Activated T-helper 1 cell treated with anti-CD3 and anti-CD28 coated beads, Interleukin-12 subunit alpha, Interleukin-12 subunit beta, Interleukin-2, Interleukin-4 antibody, amounts not matched to agents 30 ng/mL and 10 ng/mL and 1 ng/mL, durations not matched to agents 14 hours and 24 hours and 36 hours (primary cell): ENCODE data around the gene CRYGB. TPM values are rescaled to one million over a fixed set of nuclear protein-coding genes. Genes with fewer than 3 reads are reported as not detected.
"Not testable (repeated sequence)": the region's sequence is repeated elsewhere in the genome, so short reads cannot be mapped to it uniquely, and the experiment has no call there.

Experiments
- DNase-seq: peaks from one replicate; pipeline ENCODE4 v3.0.0; 2021; ENCODE audit warnings: low spot score
- H3K27ac Mint-ChIP-seq: one replicate; pipeline ENCODE4 v1.8.0; 2021; ENCODE audit warnings: mild to moderate bottlenecking, mixed read lengths
- H3K27me3 Mint-ChIP-seq: one replicate; pipeline ENCODE4 v1.8.0; 2022; ENCODE audit warnings: mild to moderate bottlenecking, moderate library complexity, mixed read lengths; ENCODE audit not compliant: insufficient read depth
- H3K36me3 Mint-ChIP-seq: one replicate; pipeline ENCODE4 v1.8.0; 2021; ENCODE audit warnings: low read depth, mixed read lengths
- H3K4me1 Mint-ChIP-seq: one replicate; pipeline ENCODE4 v1.8.0; 2021; ENCODE audit warnings: low read depth, mixed read lengths
- H3K4me3 Mint-ChIP-seq: one replicate; pipeline ENCODE4 v1.8.0; 2021; ENCODE audit warnings: mild to moderate bottlenecking, moderate library complexity, mixed read lengths
- H3K9me3 Mint-ChIP-seq: one replicate; pipeline ENCODE4 v1.8.0; 2021; ENCODE audit warnings: mixed read lengths
- intact Hi-C: fragments of 100-400 bp; cut with micrococcal nuclease; formaldehyde crosslinking; loops from one replicate; pipeline ENCODE4 v1.15.1; 2024
- total RNA-seq: library from RNA; stranded (reverse); gene quantifications from 2 replicates; pipeline ENCODE4 v1.2.3, GENCODE V29; 2022

Gene CRYGB
- total RNA-seq, 1 donor from 2014 or later, result not detected

- Mint-ChIP-seq H3K27me3 (peaks cover 32% of the 10 kb centered on the region), H3K4me3 (no peak overlapping the region), H3K36me3 (peaks cover 2% of the 10 kb centered on the region), H3K4me1 (no peaks in the 10 kb centered on the region), H3K9me3 (no peaks in the 10 kb centered on the region), H3K27ac (no peak overlapping the region)
- intact Hi-C loops, result no loop called here
- DNase-seq, result no peak
These were observed 20.7 kb downstream of the CRYGB start for GRCh38 chr2:208125251-208125650.

DNA sequence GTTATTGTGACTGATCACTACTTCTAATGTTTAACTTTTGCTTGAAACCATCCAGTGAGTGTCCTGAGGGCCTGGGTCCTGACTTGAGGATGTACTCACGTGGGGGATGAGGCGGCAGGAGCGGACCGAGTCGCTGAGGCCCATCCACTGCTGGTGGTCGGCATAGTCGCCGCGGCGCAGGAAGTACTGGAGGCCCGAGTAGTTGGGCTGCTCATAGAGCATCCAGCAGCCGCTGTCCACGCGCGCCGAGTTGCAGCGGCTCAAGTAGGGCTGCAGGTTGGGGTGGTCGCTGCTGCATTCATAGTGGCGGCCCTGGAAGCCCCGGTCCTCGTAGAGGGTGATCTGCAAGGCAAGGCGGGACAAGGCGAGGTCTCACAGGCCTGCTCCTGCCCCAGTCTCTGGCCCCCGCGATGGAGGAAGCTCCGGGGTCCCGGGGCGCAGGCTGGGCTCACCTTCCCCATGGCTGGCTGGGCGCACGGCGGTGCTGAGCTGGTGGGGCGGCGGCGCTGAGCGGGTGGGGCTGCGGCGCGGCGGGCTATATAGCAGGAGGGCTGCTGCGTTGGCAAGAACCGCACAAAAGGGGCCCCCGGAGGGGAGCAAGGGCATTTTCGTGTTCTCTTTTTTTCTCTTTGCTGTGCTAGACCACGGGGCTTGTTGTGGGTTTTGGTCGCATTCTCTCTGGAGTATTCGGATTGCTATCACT, 21.8 kb downstream of the CRYGB start, which contains the start of gene CRYGD:
CRYGD (minus strand) TSS at position 512 of the 703 bp plus-strand sequence; CDS start at position 461, 51 bp downstream.
- H3K27me3 Mint-ChIP-seq, result peaks cover 34% of the 10 kb centered on the region
- intact Hi-C loops, H3K36me3 Mint-ChIP-seq, H3K27ac Mint-ChIP-seq, H3K4me3 Mint-ChIP-seq, H3K9me3 Mint-ChIP-seq, H3K4me1 Mint-ChIP-seq, DNase-seq: not testable (repeated sequence)

- H3K27ac Mint-ChIP-seq, result no peak overlapping the region
- no peaks in the 10 kb centered on the region for H3K9me3 Mint-ChIP-seq
- H3K4me3 Mint-ChIP-seq, result no peak overlapping the region
- H3K27me3 Mint-ChIP-seq, result peaks cover 33% of the 10 kb centered on the region
- no peaks in the 10 kb centered on the region for H3K4me1 Mint-ChIP-seq
- intact Hi-C loops, result no loop called here
- H3K36me3 Mint-ChIP-seq, result peaks cover 2% of the 10 kb centered on the region
- no peak for DNase-seq
These were observed 23.7 kb downstream of the CRYGB start for GRCh38 chr2:208122248-208122647.

DNA sequence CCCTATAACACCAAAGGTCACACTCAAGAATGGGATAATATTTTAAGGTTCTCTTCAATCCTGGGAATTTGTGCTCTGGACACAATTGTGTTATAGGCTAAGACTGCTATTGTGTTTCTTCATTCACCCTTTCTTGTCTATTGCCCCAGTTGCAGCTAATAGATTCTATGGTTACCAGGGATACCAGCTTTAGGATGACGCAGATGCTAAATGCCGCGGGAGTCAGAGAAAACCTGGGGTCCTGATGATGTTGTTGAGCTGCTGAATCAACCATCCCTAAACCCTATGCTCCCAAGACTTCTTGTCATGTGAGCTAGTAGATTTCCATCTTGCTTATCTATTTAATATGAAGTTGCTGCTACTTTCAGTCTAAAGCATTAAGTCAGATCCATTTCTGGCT, 27.0 kb downstream of the CRYGB start:
- intact Hi-C loops, result no loop called here
- Mint-ChIP-seq H3K4me1 (no peaks in the 10 kb centered on the region), H3K27me3 (peaks cover 14% of the 10 kb centered on the region), H3K4me3 (no peak overlapping the region), H3K36me3 (peaks cover 2% of the 10 kb centered on the region), H3K27ac (no peak overlapping the region), H3K9me3 (no peaks in the 10 kb centered on the region)
- DNase-seq, result no peak

- H3K27ac Mint-ChIP-seq, intact Hi-C loops, H3K4me3 Mint-ChIP-seq, H3K9me3 Mint-ChIP-seq, H3K27me3 Mint-ChIP-seq, DNase-seq, H3K4me1 Mint-ChIP-seq, H3K36me3 Mint-ChIP-seq: not testable (repeated sequence)
These were observed 28.6 kb downstream of the CRYGB start for GRCh38 chr2:208117390-208117789.

DNA sequence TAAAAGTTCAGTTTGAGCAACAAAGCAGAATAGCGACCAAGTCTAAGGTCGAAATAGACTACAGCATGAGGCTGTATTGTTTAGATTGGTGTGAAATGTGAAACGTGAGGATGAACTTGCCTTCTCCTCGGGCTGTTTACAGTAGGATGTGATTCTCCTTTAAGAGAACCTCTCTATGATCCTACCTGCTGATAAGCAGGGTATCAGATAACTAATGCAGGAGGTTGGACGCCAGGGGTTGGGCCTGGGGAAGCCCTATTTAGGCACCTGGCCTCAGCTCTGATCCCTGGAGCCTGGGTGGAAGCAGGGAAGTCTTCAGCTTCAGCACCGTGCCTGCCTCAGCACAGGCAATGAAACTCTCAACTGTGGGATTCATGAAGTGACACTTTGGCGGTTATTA, 33.0 kb downstream of the CRYGB start:
- Mint-ChIP-seq H3K4me1 (no peaks in the 10 kb centered on the region), H3K36me3 (no peaks in the 10 kb centered on the region), H3K27ac (no peak overlapping the region), H3K4me3 (no peak overlapping the region), H3K27me3 (no peaks in the 10 kb centered on the region), H3K9me3 (no peaks in the 10 kb centered on the region)
- no peak for DNase-seq
- intact Hi-C loops, result no loop called here

DNA sequence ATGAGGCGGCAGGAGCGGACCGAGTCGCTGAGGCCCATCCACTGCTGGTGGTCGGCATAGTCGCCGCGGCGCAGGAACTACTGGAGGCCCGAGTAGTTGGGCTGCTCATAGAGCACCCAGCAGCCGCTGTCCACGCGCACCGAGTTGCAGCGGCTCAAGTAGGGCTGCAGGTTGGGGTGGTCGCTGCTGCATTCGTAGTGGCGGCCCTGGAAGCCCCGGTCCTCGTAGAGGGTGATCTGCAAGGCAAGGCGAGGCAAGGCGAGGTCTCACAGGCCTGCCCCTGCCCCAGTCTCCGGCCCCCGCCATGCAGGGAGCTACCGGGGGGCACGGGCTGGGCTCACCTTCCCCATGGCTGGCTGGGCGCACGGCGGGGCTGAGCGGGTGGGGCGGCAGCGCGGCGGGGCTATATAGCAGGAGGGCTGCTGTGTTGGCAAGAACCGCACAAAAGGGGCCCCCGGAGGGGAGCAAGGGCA, 33.6 kb downstream of the CRYGB start:
- DNase-seq, H3K4me1 Mint-ChIP-seq, H3K27me3 Mint-ChIP-seq, intact Hi-C loops, H3K36me3 Mint-ChIP-seq, H3K9me3 Mint-ChIP-seq, H3K27ac Mint-ChIP-seq, H3K4me3 Mint-ChIP-seq: not testable (repeated sequence)

- intact Hi-C loops, result no loop called here
- no peak overlapping the region for H3K27ac Mint-ChIP-seq
These were observed 42.3 kb downstream of the CRYGB start for GRCh38 chr2:208103616-208104015.

GRCh38 chr2:208101716-208102631, 44.0 kb downstream of the CRYGB start:
- intact Hi-C loops, result no loop called here
- Mint-ChIP-seq H3K9me3 (no peaks in the 10 kb centered on the region), H3K36me3 (no peaks in the 10 kb centered on the region), H3K27me3 (peaks cover 6% of the 10 kb centered on the region), H3K4me3 (no peak overlapping the region), H3K27ac (no peak overlapping the region), H3K4me1 (no peaks in the 10 kb centered on the region)
- DNase-seq, result no peak

More at GRCh38 chr2:208103616-208104015, 42.3 kb downstream of the CRYGB start:
- Mint-ChIP-seq H3K9me3 (no peaks in the 10 kb centered on the region), H3K4me1 (no peaks in the 10 kb centered on the region), H3K36me3 (no peaks in the 10 kb centered on the region), H3K4me3 (no peak overlapping the region), H3K27me3 (peaks cover 6% of the 10 kb centered on the region)
- DNase-seq, result no peak

- Mint-ChIP-seq H3K36me3 (no peaks in the 10 kb centered on the region), H3K27me3 (peaks cover 2% of the 10 kb centered on the region), H3K4me3 (no peak overlapping the region), H3K4me1 (no peaks in the 10 kb centered on the region), H3K9me3 (no peaks in the 10 kb centered on the region), H3K27ac (no peak overlapping the region)
- intact Hi-C loops, result no loop called here
- no peak for DNase-seq
These were observed 46.1 kb downstream of the CRYGB start for GRCh38 chr2:208099682-208100470.

DNA sequence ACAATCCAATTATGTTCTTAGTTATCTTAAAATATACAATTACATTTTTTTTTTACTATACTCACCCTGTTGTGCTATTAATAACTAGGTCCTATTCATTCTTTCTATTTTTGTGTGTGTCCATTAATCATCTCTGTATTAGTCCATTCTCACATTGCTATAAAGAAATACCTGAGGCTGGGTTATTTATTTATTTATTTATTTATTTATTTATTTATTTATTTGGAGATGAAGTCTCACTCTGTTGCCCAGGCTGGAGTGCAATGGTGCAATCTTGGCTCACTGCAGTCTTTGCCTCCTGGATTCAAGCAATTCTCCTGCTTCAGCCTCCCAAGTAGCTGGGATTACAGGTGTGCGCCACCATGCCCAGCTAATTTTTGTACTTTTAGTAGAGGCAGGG, 47.3 kb downstream of the CRYGB start:
- intact Hi-C loops, DNase-seq: not testable (repeated sequence)

GRCh38 chr2:208098267-208098666, 47.7 kb downstream of the CRYGB start:
- H3K4me1 Mint-ChIP-seq, result no peaks in the 10 kb centered on the region
- no peaks in the 10 kb centered on the region for H3K36me3 Mint-ChIP-seq
- H3K9me3 Mint-ChIP-seq, result no peaks in the 10 kb centered on the region
- peaks cover 2% of the 10 kb centered on the region for H3K27me3 Mint-ChIP-seq
- H3K4me3 Mint-ChIP-seq, result no peak overlapping the region
- H3K27ac Mint-ChIP-seq, result no peak overlapping the region
- intact Hi-C loops, result no loop called here
- DNase-seq, result no peak

More for the DNA sequence above, 47.3 kb downstream of the CRYGB start:
- not testable (repeated sequence) for H3K27me3 Mint-ChIP-seq, H3K36me3 Mint-ChIP-seq, H3K9me3 Mint-ChIP-seq, H3K4me1 Mint-ChIP-seq, H3K4me3 Mint-ChIP-seq, H3K27ac Mint-ChIP-seq
